Activated gamma-delta T cell treated with anti-CD3 and anti-CD28 coated beads, Interleukin-2, amount 50 U/mL, for 16 hours (primary cell): ENCODE measurements around the gene SLC25A25.

ENCODE experiments used
- DNase-seq: peaks from one replicate; pipeline ENCODE4 v3.0.0-alpha.2; 2020; ENCODE audit warnings: low read depth

The SLC25A25 gene

DNA sequence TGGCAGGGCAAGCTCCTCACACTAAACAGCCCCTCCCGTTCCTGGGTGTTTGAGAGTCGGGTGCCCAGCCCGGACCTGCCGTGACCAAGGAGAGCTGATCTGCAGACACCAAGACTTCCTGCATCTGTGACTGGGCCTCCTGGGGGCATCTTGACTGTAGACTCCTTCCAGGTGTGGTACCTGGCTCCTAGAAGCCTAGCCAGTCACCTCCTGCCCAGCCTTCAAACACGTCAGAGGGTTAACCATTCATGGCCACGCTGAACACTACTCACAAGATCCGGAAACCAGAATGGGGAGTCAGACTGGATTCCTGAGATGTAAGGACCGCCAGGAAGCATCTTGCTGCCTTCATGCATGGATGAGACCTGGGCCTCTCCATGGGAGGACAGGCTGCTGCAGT lies 77.5 kb downstream of the SLC25A25 start:
- DNase-seq: no peak

DNA sequence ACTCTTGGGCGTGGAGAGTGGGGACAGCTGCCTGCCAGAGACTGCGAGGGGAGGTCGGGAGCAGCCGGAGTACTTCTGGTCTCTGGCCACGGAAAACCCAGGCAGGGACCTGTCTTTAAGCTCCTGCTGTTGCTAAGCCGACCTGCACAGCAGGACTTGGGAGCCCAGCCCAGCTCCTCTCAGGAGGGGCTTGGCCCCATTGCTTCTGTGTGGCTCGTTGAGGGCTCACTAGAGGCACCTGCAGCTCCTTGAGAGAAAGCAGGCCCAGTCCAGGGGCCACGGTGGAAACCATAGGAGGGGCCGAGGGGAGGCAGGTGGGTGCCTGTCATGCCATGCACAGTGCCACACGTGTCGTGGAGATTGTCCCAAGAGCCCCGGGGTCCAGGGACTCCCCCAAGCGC lies 77.9 kb downstream of the SLC25A25 start:
- DNase-seq: no peak

DNA sequence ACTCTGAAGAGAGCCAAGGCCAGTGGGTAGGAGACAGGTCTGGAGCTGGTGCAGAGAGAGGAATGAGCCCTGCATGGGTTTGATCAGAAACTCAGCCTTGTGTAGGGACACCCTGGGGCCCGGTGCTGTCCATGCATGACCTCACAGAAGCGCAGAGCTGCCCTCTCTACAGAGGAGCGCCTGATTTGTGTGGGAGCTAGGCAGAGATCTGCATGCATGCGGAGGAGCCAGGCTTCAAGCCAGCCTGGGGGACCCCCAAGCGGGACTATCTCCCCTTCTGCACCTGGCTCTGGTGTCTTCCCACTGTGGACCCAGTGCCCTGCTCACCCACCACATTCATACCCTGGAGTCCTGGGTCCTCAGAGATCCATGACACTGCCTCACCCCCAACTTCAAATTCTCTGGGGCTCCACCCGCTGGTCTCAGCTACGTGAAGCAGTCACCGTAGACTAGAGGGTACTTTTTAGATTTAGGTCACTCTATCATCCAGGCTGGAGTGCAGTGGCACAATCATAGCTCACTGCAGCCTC lies 78.6 kb downstream of the SLC25A25 start:
- DNase-seq: no peak

DNA sequence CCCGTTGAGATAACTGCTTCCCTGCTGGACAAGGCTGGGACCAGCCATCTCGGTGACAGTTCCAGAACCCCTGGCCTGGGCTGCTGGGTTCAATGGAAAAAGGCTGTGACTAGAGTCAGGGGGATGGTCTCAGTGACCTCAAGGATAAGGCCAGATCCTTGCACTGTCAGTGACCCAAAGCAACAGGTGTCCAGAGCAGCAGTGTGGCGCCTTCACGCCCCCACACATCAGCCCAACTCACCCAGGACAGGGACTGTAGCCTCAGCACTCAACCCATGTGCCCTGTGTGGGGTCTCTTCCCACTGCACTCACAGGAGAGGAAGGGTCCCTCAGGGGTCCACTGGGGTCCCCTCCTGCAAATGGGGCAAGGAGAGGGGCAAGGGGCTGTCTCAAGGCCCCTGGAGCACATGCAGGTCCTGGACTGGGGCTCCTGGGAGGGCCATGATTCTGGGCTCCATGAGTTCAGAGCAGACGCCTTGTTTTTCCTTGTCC lies 80.5 kb downstream of the SLC25A25 start:
- DNase-seq: no peak

DNA sequence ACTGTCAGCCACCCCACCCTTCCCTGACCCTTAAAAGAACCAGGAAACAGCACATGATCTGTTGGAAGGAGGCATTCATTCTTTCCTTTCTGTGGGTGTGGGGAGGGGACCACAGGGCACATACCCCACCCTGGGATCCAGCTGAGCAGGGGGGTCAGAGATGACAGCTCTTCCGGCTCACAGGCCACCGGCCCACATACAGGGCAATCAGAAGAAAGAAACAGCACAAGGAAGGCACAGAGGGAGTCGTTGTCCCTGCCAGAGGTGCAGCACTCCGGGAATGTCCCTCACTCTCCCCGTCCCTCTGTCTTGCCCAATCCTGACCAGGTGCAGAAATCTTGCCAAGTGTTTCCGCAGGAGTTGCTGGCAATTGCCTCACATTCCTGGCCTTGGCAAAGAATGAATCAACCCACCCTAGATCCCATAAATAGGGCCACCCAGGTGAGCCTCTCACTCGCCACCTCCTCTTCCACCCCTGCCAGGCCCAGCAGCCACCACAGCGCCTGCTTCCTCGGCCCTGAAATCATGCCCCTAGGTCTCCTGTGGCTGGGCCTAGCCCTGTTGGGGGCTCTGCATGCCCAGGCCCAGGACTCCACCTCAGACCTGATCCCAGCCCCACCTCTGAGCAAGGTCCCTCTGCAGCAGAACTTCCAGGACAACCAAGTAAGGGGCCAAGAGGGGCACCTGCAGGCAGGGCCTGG lies 81.1 kb downstream of the SLC25A25 start, which contains the start of gene LCN2:
LCN2 (plus strand) TSS at position 453 of the 701 bp plus-strand sequence; CDS start at position 526, 73 bp downstream.
- no peak for DNase-seq

DNA sequence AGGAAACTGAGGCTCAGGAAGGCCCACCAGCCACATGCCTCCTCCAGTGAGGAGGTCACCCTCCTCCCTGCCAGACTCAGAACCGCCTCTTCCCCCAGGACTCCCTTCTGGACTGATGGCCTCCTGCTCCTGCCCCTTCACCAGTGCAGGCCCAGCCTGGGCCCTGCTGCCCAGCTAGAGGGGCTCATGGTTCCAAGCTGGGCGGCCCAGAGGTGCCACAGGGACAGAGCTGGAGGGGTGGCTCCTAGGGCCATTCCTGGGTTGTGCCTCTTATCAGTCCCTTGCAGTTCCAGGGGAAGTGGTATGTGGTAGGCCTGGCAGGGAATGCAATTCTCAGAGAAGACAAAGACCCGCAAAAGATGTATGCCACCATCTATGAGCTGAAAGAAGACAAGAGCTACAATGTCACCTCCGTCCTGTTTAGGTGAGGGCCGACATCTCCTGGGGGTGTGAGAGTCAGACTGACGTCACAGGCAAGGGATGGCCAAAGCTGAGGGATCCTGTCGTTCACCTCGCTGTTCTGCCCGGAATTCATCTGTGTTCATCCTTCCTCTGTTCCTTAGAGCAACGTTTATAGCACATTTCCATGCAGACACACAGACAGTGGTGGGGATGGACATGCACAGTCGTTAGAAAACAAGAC lies 82.0 kb downstream of the SLC25A25 start:
- DNase-seq: no peak

DNA sequence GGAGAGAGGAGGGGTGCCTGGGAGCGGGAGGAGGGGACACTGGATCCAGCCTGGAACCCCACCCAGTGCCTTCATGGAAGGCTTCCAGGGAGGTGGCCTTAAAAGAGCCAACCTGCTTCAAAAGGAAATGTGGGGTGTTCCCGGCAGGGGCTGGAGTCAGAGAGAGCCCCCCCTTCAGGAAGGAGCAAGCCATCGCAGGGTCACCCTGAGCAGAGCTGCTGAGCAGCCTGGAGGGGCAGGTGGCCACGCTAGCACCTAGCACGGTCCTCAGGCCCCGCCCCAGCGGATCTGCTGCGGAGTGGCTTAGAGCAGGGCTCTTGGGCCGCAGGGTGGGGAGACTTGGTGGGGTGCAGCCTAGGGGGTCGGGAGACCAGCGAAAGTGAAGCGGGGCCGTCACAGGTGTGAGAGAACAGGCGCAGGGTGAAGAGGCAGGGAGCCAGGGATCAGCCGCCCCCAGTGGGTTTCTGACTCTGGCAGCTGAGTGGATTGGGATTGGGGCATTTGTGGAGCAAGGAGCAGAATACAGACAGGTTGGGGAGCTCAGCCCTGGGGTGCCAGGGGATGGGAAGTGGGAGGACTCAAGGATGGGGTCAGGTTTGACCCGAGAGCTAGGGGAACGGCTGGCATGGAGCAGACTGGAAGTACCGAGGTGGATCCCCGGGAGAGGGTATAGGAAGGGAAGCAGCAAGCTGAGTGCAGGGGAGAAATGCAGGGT lies 82.7 kb downstream of the SLC25A25 start:
- DNase-seq: no peak

DNA sequence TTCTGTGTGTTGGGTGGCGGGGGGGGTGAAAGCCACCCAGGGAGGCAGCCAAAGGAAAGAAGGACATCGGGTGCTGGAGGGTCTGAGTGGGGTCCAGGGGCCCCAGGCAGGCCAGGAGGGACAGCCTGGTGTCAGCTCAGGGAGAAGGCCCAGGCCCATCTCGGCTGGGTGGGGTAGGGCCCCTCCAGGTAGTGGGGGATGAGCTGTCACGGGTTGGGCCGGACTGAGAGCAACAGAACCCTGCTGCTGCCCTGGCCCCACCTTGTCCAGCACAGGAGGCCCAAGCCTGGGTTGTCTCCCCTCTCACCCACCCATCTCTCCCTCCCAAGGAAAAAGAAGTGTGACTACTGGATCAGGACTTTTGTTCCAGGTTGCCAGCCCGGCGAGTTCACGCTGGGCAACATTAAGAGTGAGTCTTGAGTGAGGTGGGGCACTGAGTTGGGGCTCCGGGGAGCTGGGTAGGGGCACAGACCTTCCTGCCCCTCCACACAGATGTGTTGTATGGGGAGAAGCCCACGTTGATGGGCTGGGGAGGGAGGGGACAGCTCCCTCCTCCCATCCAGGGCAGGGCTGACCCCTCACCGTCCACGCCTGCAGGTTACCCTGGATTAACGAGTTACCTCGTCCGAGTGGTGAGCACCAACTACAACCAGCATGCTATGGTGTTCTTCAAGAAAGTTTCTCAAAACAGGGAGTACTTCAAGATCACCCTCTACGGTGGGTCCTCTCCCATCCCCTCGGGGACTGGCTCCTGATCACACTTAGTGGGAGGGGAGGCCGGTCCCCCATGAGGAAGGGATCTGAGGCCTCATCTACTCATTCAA lies 83.5 kb downstream of the SLC25A25 start:
- no peak for DNase-seq

DNA sequence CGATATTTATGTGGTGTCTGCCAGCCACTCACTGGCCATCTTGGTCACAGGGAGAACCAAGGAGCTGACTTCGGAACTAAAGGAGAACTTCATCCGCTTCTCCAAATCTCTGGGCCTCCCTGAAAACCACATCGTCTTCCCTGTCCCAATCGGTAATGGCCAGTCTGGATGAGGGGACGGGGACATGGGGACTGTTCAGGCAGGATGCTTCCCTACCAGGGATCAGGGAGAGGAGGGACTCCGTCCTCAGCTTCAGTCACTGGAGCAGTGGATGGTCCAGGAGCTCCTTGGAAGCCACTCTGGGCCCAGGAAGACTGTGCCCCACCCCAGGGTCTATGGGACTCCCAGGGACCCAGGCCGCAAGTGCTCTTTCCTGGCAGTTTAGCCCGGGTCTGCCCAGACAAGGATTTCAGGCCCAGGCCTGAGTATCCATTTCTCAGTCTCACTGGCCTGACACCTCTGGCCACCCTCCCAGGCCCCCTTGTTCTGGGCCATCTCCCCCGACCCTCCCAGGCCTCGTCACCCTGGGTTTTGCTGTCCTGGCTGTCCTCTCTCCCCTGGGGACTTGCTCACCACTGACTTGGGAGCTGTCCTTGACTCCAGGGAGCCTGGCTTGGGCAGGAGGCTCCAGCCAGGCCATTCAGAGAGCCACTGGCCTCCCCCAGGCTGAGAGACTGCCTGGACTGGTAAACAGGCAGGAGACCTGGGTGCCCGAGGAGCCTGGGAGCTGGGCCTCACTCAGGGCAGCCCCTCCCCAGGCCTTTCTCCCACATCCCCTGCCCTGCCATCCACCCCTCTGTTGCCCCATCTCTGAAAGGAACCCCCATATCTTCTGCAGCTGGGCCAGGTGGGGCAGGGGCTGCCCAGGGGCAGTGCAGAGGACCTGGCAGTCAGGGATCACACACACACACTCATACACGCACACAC lies 84.4 kb downstream of the SLC25A25 start:
- DNase-seq: no peak

DNA sequence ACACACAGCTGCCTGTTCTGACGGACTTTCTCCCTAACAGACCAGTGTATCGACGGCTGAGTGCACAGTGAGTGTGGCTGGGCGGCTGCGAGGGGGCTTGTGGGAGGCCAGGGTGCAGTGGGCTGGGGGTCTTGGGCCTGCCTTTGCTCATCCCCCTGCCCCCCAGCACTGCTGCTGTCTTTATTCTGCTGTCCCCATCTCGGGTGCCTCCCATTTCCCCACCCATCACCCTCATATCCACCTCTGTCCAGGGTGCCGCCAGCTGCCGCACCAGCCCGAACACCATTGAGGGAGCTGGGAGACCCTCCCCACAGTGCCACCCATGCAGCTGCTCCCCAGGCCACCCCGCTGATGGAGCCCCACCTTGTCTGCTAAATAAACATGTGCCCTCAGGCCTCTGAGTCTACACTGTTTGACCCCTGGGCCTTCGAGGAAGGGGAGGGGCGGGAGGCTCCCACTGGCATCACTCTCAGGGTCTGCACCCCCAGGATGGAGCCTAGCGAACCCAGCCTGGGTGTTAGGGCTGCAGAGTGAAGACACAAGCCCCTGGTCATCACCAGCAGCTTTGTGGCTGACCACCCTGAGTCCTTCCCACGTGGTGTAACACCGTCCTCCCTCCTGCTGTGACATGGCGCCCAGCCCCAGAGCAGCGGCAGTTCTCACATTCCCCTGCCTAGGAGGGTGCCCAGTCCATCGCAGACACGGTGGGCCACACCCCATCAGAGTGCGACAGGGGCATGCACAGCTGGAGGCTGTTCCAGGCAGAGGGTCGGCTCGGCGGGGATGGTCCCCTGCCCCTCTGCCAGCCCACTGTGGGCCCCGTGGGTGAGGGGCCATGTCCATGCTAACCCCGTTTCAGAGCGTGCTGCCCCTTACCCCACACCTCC lies 85.3 kb downstream of the SLC25A25 start:
- no peak for DNase-seq

DNA sequence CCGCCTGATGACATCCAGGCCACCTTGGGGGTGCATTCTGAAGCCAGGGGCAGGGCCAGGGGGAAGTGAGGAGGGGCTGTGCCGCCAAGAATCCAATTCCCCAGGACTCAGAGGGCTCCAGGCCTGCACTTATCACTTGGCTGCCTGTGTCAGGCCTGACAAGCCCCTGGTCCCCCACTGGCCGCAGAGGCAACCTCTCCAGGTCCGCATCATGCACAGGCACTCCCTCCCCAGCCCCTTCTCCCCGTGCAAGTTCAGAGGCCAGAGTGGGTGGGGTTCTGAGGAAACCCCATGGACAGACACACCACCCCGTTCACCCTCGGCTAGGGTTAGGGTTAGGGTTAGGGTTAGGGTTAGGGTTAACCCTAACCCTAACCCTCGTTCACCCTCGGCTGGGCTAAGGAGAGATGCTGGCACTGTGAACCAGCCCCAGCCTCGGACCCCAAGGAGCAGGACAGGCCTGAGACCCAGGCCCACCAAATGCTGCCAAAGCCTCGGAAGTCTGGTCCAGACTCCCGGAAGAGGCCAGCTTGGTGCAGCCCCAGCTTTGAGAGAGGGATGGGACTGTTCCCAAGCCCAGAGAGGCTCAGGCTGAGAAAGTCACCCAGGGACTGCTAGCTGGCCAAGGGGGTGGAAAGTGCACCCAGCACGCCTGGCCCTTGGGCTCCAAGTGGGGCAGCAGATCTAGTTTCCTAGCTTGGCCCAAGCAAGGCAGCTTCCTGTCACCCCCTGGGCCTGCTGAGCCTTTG lies 86.1 kb downstream of the SLC25A25 start:
- DNase-seq: no peak

DNA sequence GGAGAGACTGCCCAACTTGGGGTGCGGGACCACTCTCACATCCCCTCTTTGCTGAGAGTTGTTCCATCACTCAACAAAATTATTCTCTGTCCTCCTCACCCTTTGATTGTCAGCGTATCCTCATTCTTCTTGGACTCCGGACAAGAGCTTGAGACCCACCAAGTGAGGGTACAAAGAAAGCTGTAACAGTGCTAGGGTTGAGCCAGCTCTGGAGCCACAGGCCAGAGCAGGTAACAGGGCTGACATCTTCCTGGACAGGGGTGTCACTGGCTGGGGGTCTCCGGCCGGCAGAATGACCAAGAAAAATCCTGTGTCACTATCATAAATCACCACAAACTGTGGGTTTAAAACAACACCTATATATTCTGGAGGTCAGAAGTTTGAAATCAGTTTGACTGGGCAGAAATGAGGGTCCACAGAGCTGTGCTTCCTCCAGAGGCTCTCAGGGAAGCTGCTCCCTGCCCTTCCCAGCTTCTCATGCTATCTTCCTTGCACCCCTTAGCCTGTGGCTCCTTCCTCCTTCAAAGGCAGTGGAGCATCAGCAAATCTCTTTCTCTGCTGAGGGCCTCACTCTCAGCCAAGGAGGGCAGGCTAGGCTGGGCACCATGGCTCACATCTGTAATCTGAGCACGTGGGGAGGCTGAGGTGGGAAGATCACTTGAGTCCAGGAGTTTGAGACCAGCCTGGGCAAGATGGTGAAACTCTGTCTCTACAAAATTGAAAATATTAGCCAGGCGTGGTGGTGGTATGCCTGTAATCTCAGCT lies 87.9 kb downstream of the SLC25A25 start:
- no peak for DNase-seq
